Muscle layer of duodenum (tissue), 2 donors: ENCODE results near the gene WDR41.
"Not testable (repeated sequence)": the region's sequence is repeated elsewhere in the genome, so short reads cannot be mapped to it uniquely, and the experiment has no call there.

Source experiments
- H3K27ac ChIP-seq: one replicate; pipeline ENCODE4 v1.7.0; 2013; ENCODE audit warnings: mild to moderate bottlenecking, low read length
- H3K27me3 ChIP-seq: one replicate; pipeline ENCODE4 v1.7.0; 2013; ENCODE audit warnings: low read depth, mild to moderate bottlenecking, control low read depth, low read length
- H3K36me3 ChIP-seq, 2 donors: one replicate each; pipeline ENCODE4 v1.7.0; 2013; ENCODE audit warnings: low read length in 2 of 2, control low read depth in 1 of 2, mild to moderate bottlenecking in 1 of 2; ENCODE audit not compliant: insufficient read depth in 2 of 2, control insufficient read depth in 1 of 2
- H3K4me1 ChIP-seq, 2 donors: one replicate each; pipeline ENCODE4 v1.7.0; 2013; ENCODE audit warnings: low read length in 2 of 2, mild to moderate bottlenecking in 2 of 2, control low read depth in 1 of 2, moderate library complexity in 1 of 2; ENCODE audit not compliant: insufficient read depth in 2 of 2, control insufficient read depth in 1 of 2
- H3K4me3 ChIP-seq, 2 donors: one replicate each; pipeline ENCODE4 v1.7.0; 2013; ENCODE audit warnings: low read length in 2 of 2, low read depth in 1 of 2, mild to moderate bottlenecking in 1 of 2
- H3K9me3 ChIP-seq, 2 donors: one replicate each; pipeline ENCODE4 v1.7.0; 2013; ENCODE audit warnings: low read length in 2 of 2, control low read depth in 1 of 2, mild to moderate bottlenecking in 1 of 2; ENCODE audit not compliant: control insufficient read depth in 1 of 2
- donor health status: healthy.

Gene WDR41

GRCh38 chr5:77490741-77491344, 1.3 kb downstream of the WDR41 start:
- not testable (repeated sequence) for H3K4me1 ChIP-seq, H3K9me3 ChIP-seq, H3K27me3 ChIP-seq
- H3K4me3 ChIP-seq: peak overlapping the region; percentile 75 to 88
- peaks cover 0 to 11% of the 10 kb centered on the region in 2 donors for H3K36me3 ChIP-seq
- peak overlapping the region; percentile 93 for H3K27ac ChIP-seq

DNA sequence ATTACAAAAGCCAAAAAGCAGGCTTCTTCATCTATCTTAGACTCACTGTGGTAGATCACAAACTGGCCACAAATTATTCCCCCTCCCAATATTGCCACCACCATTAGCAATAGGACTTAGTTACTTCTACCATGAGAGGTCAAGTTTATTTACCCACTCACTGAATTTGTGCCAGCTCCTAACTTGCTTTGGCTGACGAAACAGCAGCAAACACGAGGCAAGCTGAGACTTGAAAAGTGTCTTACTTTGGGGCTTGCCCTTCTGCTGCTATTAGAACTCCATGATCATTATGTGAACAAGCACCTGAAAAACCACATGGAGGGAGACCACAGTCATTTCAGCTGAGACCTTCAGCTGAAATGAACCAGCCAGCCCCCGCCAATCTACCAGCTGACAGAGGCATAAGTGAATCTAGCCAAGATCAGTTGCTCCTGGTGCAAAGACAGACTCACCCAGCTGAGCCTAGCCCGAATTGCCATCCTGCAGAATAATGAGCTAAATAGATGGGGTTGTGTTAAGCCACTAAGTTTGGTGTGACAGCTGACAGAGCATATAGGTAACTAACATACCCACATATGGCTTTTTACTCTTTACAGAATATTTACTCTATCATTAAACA, 5.7 kb downstream of the WDR41 start:
- Histone ChIP-seq H3K27me3 (no peaks in the 10 kb centered on the region), H3K4me3 (no peak overlapping the region), H3K9me3 (no peaks in the 10 kb centered on the region), H3K27ac (no peak overlapping the region), H3K4me1 (peaks cover 0 to 7% of the 10 kb centered on the region in 2 donors), H3K36me3 (peaks cover 0 to 26% of the 10 kb centered on the region in 2 donors)

GRCh38 chr5:77483682-77484081, 8.4 kb downstream of the WDR41 start:
- H3K4me3 ChIP-seq: no peak overlapping the region
- no peaks in the 10 kb centered on the region for H3K27me3 ChIP-seq
- no peaks in the 10 kb centered on the region for H3K4me1 ChIP-seq
- H3K36me3 ChIP-seq: peaks cover 0 to 32% of the 10 kb centered on the region in 2 donors
- no peaks in the 10 kb centered on the region for H3K9me3 ChIP-seq
- no peak overlapping the region for H3K27ac ChIP-seq

DNA sequence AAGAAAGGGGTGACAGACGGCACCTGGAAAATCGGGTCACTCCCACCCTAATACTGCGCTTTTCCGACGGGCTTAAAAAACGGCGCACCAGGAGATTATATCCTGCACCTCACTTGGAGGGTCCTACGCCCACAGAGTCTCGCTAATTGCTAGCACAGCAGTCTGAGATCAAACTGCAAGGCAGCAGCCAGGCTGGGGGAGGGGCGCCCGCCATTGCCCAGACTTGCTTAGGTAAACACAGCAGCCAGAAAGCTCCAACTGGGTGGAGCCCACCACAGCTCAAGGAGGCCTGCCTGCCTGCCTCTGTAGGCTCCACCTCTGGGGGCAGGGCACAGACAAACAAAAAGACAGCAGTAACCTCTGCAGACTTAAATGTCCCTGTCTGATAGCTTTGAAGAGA, 17.1 kb downstream of the WDR41 start:
- H3K27me3 ChIP-seq, H3K4me1 ChIP-seq, H3K4me3 ChIP-seq, H3K27ac ChIP-seq, H3K36me3 ChIP-seq, H3K9me3 ChIP-seq: not testable (repeated sequence)

GRCh38 chr5:77468875-77469274, 23.2 kb downstream of the WDR41 start:
- not testable (repeated sequence) for H3K9me3 ChIP-seq, H3K27ac ChIP-seq, H3K4me3 ChIP-seq

GRCh38 chr5:77463905-77464304, 28.2 kb downstream of the WDR41 start:
- Histone ChIP-seq H3K27me3 (no peaks in the 10 kb centered on the region), H3K4me3 (no peak overlapping the region), H3K27ac (no peak overlapping the region), H3K36me3 (peaks cover 0 to 11% of the 10 kb centered on the region in 2 donors), H3K9me3 (no peaks in the 10 kb centered on the region), H3K4me1 (no peaks in the 10 kb centered on the region)

More at GRCh38 chr5:77468875-77469274, 23.2 kb downstream of the WDR41 start:
- H3K4me1 ChIP-seq, H3K36me3 ChIP-seq, H3K27me3 ChIP-seq: not testable (repeated sequence)

- H3K27ac ChIP-seq: no peak overlapping the region
- H3K9me3 ChIP-seq: no peaks in the 10 kb centered on the region
- H3K36me3 ChIP-seq: peaks cover 0 to 11% of the 10 kb centered on the region in 2 donors
- H3K4me1 ChIP-seq: no peaks in the 10 kb centered on the region
- no peak overlapping the region for H3K4me3 ChIP-seq
- H3K27me3 ChIP-seq: no peaks in the 10 kb centered on the region
Observed at GRCh38 chr5:77461287-77461686, 30.8 kb downstream of the WDR41 start.

DNA sequence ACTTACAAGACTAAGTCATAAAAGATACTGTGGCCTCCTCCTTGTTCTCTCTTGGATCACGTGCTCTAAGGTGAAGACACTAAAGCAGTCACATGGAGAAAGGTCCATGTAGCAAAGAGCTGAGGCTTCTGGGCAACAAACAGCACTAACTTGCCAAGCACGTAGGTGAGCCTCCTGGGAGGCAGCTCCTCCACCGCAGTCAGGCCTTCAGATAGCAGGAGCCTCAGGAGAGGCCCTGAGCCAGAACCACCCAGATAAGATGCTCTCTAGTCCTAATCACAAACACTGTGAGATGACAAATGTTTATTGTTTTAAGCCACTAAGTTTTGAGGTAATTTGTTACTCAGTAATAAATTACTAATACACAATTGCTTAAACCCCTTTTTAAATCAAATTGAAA, 38.0 kb downstream of the WDR41 start:
- Histone ChIP-seq H3K27me3 (no peaks in the 10 kb centered on the region), H3K4me1 (no peaks in the 10 kb centered on the region), H3K9me3 (no peaks in the 10 kb centered on the region), H3K36me3 (peaks cover 9 to 16% of the 10 kb centered on the region in 2 donors), H3K27ac (no peak overlapping the region), H3K4me3 (no peak overlapping the region)

- Histone ChIP-seq H3K9me3 (peaks cover 0 to 3% of the 10 kb centered on the region in 2 donors), H3K4me3 (no peak overlapping the region), H3K27ac (no peak overlapping the region), H3K27me3 (no peaks in the 10 kb centered on the region), H3K4me1 (no peaks in the 10 kb centered on the region), H3K36me3 (peaks cover 25% of the 10 kb centered on the region in 2 donors)
Observed at GRCh38 chr5:77452351-77452750, 39.8 kb downstream of the WDR41 start.

DNA sequence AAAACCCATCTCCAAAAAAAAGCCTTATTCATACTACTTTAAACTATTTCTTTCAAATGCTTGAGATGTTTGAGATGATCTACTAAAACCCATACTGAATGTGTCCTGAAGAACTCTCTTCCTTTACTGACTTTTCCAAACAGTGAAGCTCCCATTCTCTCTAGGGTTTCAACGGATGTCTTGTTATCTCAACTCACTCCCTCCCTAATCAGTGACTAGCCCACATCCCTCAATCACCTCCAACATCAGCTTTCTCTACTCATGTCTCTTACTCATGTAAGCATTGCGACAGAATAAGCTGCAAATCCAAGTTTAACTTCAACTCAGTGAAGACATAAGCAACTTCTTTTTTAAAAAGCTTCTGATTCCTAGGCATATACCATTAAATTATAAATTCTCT, 42.1 kb downstream of the WDR41 start:
- Histone ChIP-seq H3K36me3 (peaks cover 25 to 28% of the 10 kb centered on the region in 2 donors), H3K4me3 (no peak overlapping the region), H3K27me3 (no peaks in the 10 kb centered on the region), H3K9me3 (peaks cover 0 to 4% of the 10 kb centered on the region in 2 donors), H3K4me1 (no peaks in the 10 kb centered on the region), H3K27ac (no peak overlapping the region)

GRCh38 chr5:77449277-77449676, 42.8 kb downstream of the WDR41 start:
- Histone ChIP-seq H3K27ac (no peak overlapping the region), H3K36me3 (peaks cover 29 to 31% of the 10 kb centered on the region in 2 donors), H3K4me3 (no peak overlapping the region), H3K27me3 (no peaks in the 10 kb centered on the region), H3K9me3 (peaks cover 0 to 4% of the 10 kb centered on the region in 2 donors), H3K4me1 (no peaks in the 10 kb centered on the region)

DNA sequence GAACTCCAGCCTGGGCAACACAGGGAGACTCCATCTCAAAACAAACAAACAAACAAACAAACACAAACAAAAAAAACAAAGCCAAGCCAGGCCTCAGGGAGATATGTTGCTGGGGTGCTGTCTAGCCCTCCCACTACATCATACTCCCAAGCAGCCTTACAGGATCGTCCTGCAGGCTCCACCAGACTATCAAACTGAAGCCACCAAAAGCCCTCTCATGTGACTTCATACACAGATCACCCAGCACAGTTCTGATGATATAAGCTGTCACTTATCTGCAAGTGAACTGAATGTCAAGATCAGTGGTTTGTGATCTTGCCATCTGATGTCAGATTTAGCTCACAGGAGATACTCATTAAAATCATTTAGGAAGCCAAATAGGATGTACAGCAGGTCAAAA, 43.3 kb downstream of the WDR41 start:
- peaks cover 32 to 34% of the 10 kb centered on the region in 2 donors for H3K36me3 ChIP-seq
- no peak overlapping the region for H3K4me3 ChIP-seq
- H3K27ac ChIP-seq: no peak overlapping the region
- no peaks in the 10 kb centered on the region for H3K27me3 ChIP-seq
- H3K9me3 ChIP-seq: peaks cover 0 to 4% of the 10 kb centered on the region in 2 donors
- H3K4me1 ChIP-seq: no peaks in the 10 kb centered on the region
